T follicular helper cell (primary cell): ENCODE data around the gene GNB3.
"Not testable (repeated sequence)": the region's sequence is repeated elsewhere in the genome, so short reads cannot be mapped to it uniquely, and the experiment has no call there.

Experiments
- DNase-seq: peaks from one replicate; pipeline ENCODE4 v3.0.0-alpha.2; 2020; ENCODE audit warnings: low read depth

The GNB3 gene

GRCh38 chr12:6860942-6861341 is 20.2 kb downstream of the GNB3 start:
- DNase-seq = no peak

- DNase-seq = no peak
Measured at GRCh38 chr12:6861391-6861790, 20.7 kb downstream of the GNB3 start.

GRCh38 chr12:6863033-6863432 is 22.3 kb downstream of the GNB3 start:
- DNase-seq = no peak

- no peak for DNase-seq
Measured at GRCh38 chr12:6863586-6864321, 23.0 kb downstream of the GNB3 start.

- DNase-seq = not testable (repeated sequence)
Measured at GRCh38 chr12:6865307-6865706, 24.6 kb downstream of the GNB3 start.

GRCh38 chr12:6866163-6866919 is 25.6 kb downstream of the GNB3 start:
- DNase-seq = no peak

- no peak for DNase-seq
Measured at GRCh38 chr12:6866920-6867412, 26.2 kb downstream of the GNB3 start.

GRCh38 chr12:6867413-6868210 is 26.9 kb downstream of the GNB3 start, which contains the start of gene TPI1:
Gene TPI1, plus strand, starts transcription at chr12:6867531. Its CDS starts 36 bp downstream, at chr12:6867567.
- DNase-seq = peak; percentile 63

GRCh38 chr12:6868211-6869048 is 27.7 kb downstream of the GNB3 start:
- DNase-seq = no peak

GRCh38 chr12:6869049-6870021 is 28.6 kb downstream of the GNB3 start:
- DNase-seq = peak; percentile 76

GRCh38 chr12:6870304-6870703 is 29.6 kb downstream of the GNB3 start:
- not testable (repeated sequence) for DNase-seq

- no peak for DNase-seq
Measured at GRCh38 chr12:6871052-6871957, 30.6 kb downstream of the GNB3 start.

- DNase-seq = peak; percentile 72
Measured at GRCh38 chr12:6872073-6873048, 31.6 kb downstream of the GNB3 start.

GRCh38 chr12:6873094-6874014 is 32.6 kb downstream of the GNB3 start, which contains the start of gene SPSB2:
Gene SPSB2, minus strand, starts transcription at chr12:6873303. Its CDS starts 402 bp downstream, at chr12:6872901.
- peak; percentile 98 for DNase-seq

GRCh38 chr12:6874015-6874368 is 33.3 kb downstream of the GNB3 start:
- DNase-seq = not testable (repeated sequence)

- not testable (repeated sequence) for DNase-seq
Measured at GRCh38 chr12:6879824-6880223, 39.1 kb downstream of the GNB3 start.

- DNase-seq = no peak
Measured at GRCh38 chr12:6883252-6883651, 42.5 kb downstream of the GNB3 start.
